Neuronal stem cell (in vitro differentiated cells): ENCODE data around the gene CENPP.
A peak's percentile ranks its signal among the peaks of the same experiment; 100 is the strongest.

Experiments used
- DNase-seq: peaks from one replicate; pipeline ENCODE4 v3.0.0-alpha.2; 2013; ENCODE audit warnings: low spot score
- H2AFZ ChIP-seq: one replicate; pipeline ENCODE4 v1.6.1; 2013; ENCODE audit warnings: mild to moderate bottlenecking, low read length, inconsistent platforms
- H2AK5ac ChIP-seq: 2 replicates; pipeline ENCODE4 v1.6.1; 2013; ENCODE audit warnings: low read depth, mild to moderate bottlenecking, inconsistent platforms, low read length, moderate library complexity, mixed read lengths
- H2BK120ac ChIP-seq: 2 replicates; pipeline ENCODE4 v1.6.1; 2013; ENCODE audit warnings: low read depth, mild to moderate bottlenecking, inconsistent platforms, low read length, moderate library complexity, mixed read lengths
- H2BK12ac ChIP-seq: one replicate; pipeline ENCODE4 v1.6.1; 2013; ENCODE audit warnings: low read length, inconsistent platforms
- H2BK15ac ChIP-seq: 2 replicates; pipeline ENCODE4 v1.6.1; 2013; ENCODE audit warnings: mild to moderate bottlenecking, low read length, inconsistent platforms, mixed read lengths
- H2BK5ac ChIP-seq: one replicate; pipeline ENCODE4 v1.6.1; 2013; ENCODE audit warnings: inconsistent platforms, mild to moderate bottlenecking, low read length, moderate library complexity
- H3K14ac ChIP-seq: one replicate; pipeline ENCODE4 v1.6.1; 2013; ENCODE audit warnings: low read length, inconsistent platforms
- H3K18ac ChIP-seq: 2 replicates; pipeline ENCODE4 v1.6.1; 2013; ENCODE audit warnings: low read length, inconsistent platforms
- H3K23ac ChIP-seq: 2 replicates; pipeline ENCODE4 v1.6.1; 2013; ENCODE audit warnings: low read depth, mild to moderate bottlenecking, mixed read lengths, low read length, inconsistent platforms; ENCODE audit not compliant: poor library complexity
- H3K27ac ChIP-seq: replicated peaks from 3 replicates; pipeline ENCODE4 v1.5.1; 2013; ENCODE audit warnings: low read length, inconsistent platforms
- H3K27me3 ChIP-seq, 3 experiments: 2 replicates each; pipeline ENCODE4 v1.6.1; 2013; ENCODE audit warnings: low read length in 3 of 3, mild to moderate bottlenecking in 2 of 3, inconsistent platforms in 1 of 3, low read depth in 1 of 3, mixed read lengths in 1 of 3, moderate library complexity in 1 of 3; ENCODE audit not compliant: control insufficient read depth in 3 of 3, insufficient read depth in 3 of 3
- H3K36me3 ChIP-seq, 2 donors: replicated peaks in 1 of 2; 2 replicates each; pipeline ENCODE4 v1.6.1; 2013; ENCODE audit warnings: low read length in 2 of 2; ENCODE audit not compliant: control insufficient read depth in 2 of 2, insufficient read depth in 2 of 2
- H3K4ac ChIP-seq: 2 replicates; pipeline ENCODE4 v1.6.1; 2013; ENCODE audit warnings: inconsistent platforms, mild to moderate bottlenecking, low read length, moderate library complexity
- H3K4me1 ChIP-seq, 2 donors: 1 replicate in 1 of 2; 2 replicates in 1 of 2; pipeline ENCODE4 v1.6.1; 2013; ENCODE audit warnings: low read length in 2 of 2, low read depth in 1 of 2; ENCODE audit not compliant: control insufficient read depth in 2 of 2, insufficient read depth in 1 of 2
- H3K4me2 ChIP-seq: one replicate; pipeline ENCODE4 v1.6.1; 2013; ENCODE audit warnings: mild to moderate bottlenecking, low read length, inconsistent platforms; ENCODE audit not compliant: insufficient read depth, poor library complexity, severe bottlenecking
- H3K4me3 ChIP-seq, 2 donors: 2 replicates each; pipeline ENCODE4 v1.5.1; 2013; ENCODE audit warnings: low read length in 2 of 2, mild to moderate bottlenecking in 2 of 2, inconsistent platforms in 1 of 2, moderate library complexity in 1 of 2
- H3K79me1 ChIP-seq: one replicate; pipeline ENCODE4 v1.6.1; 2013; ENCODE audit warnings: low read depth, mild to moderate bottlenecking, inconsistent platforms, low read length, moderate library complexity
- H3K9ac ChIP-seq: one replicate; pipeline ENCODE4 v1.6.1; 2013; ENCODE audit warnings: mild to moderate bottlenecking, low read depth, low read length, inconsistent platforms; ENCODE audit not compliant: poor library complexity
- H3K9me3 ChIP-seq, 2 donors: replicated peaks in 1 of 2; 2 replicates each; pipeline versions ENCODE3 to v1.6.1; 2013; ENCODE audit warnings: low read length in 2 of 2, mild to moderate bottlenecking in 2 of 2, inconsistent platforms in 1 of 2, low read depth in 1 of 2, mixed read lengths in 1 of 2, moderate library complexity in 1 of 2; ENCODE audit not compliant: control insufficient read depth in 2 of 2, insufficient read depth in 1 of 2
- H4K8ac ChIP-seq: one replicate; pipeline ENCODE4 v1.6.1; 2013; ENCODE audit warnings: low read depth, mild to moderate bottlenecking, inconsistent platforms, low read length, moderate library complexity
- H4K91ac ChIP-seq: one replicate; pipeline ENCODE4 v1.6.1; 2013; ENCODE audit warnings: low read length, low read depth, mild to moderate bottlenecking, inconsistent platforms; ENCODE audit not compliant: poor library complexity
- WGBS, 2 donors: extraction: QIAGEN DNeasy Blood & Tissue Kit; methylation state at CpG; one replicate each; pipeline ENCODE4 v1.1.7; 2013; ENCODE audit warnings: missing lambda C conversion rate in 2 of 2, mixed read lengths in 1 of 2; ENCODE audit not compliant: insufficient read length in 2 of 2, insufficient replicate concordance in 1 of 2; ENCODE audit errors: extremely low coverage in 2 of 2; 5-methylcytosine and 5-hydroxymethylcytosine counted together

The CENPP gene

GRCh38 chr9:92313624-92314012 is 12.1 kb upstream of the CENPP start:
- no peaks in the 10 kb centered on the region for H3K27me3 ChIP-seq
- H3K27ac ChIP-seq, result no peak overlapping the region
- no peak overlapping the region for H2BK5ac ChIP-seq
- no peak overlapping the region for H3K4me3 ChIP-seq
- peaks cover 2% of the 10 kb centered on the region for H3K79me1 ChIP-seq
- H3K9ac ChIP-seq, result no peak overlapping the region
- WGBS, 2 donors, result no CpG with 5 or more reads among the region's 2 CpGs
- no peak overlapping the region for H2BK12ac ChIP-seq
- no peak overlapping the region for H2BK15ac ChIP-seq
- no peak overlapping the region for H4K91ac ChIP-seq
- no peak overlapping the region for H3K18ac ChIP-seq
- no peaks in the 10 kb centered on the region for H3K4me1 ChIP-seq
- no peak for DNase-seq
- H2AFZ ChIP-seq, result no peak overlapping the region
- H3K4ac ChIP-seq, result no peak overlapping the region
- no peak overlapping the region for H3K23ac ChIP-seq
- no peak overlapping the region for H4K8ac ChIP-seq
- H3K14ac ChIP-seq, result no peak overlapping the region
- no peak overlapping the region for H2BK120ac ChIP-seq
- H3K36me3 ChIP-seq, result peaks cover 27 to 95% of the 10 kb centered on the region in 2 donors
- H2AK5ac ChIP-seq, result no peak overlapping the region
- H3K4me2 ChIP-seq, result no peak overlapping the region
- no peaks in the 10 kb centered on the region for H3K9me3 ChIP-seq

GRCh38 chr9:92315456-92315855 is 10.3 kb upstream of the CENPP start:
- DNase-seq, result no peak
- no peak overlapping the region for H3K9ac ChIP-seq
- H4K8ac ChIP-seq, result no peak overlapping the region
- H3K18ac ChIP-seq, result no peak overlapping the region
- H3K4me2 ChIP-seq, result no peak overlapping the region
- peaks cover 2% of the 10 kb centered on the region for H3K79me1 ChIP-seq
- H2AFZ ChIP-seq, result no peak overlapping the region
- H3K23ac ChIP-seq, result no peak overlapping the region
- H3K4ac ChIP-seq, result no peak overlapping the region
- no peak overlapping the region for H3K14ac ChIP-seq
- no peak overlapping the region for H2BK5ac ChIP-seq
- H2AK5ac ChIP-seq, result no peak overlapping the region
- no peak overlapping the region for H3K27ac ChIP-seq
- H4K91ac ChIP-seq, result no peak overlapping the region
- H3K27me3 ChIP-seq, result no peaks in the 10 kb centered on the region
- no peak overlapping the region for H2BK15ac ChIP-seq
- WGBS, 2 donors, result 100% methylated on average over 2 of the region's 5 CpGs; no CpG with 5 or more reads in 1 of the 2 donors
- no peak overlapping the region for H2BK12ac ChIP-seq
- H3K4me1 ChIP-seq, result no peaks in the 10 kb centered on the region
- no peak overlapping the region for H2BK120ac ChIP-seq
- peaks cover 27 to 95% of the 10 kb centered on the region in 2 donors for H3K36me3 ChIP-seq
- no peaks in the 10 kb centered on the region for H3K9me3 ChIP-seq
- no peak overlapping the region for H3K4me3 ChIP-seq

GRCh38 chr9:92324431-92324830 is 1.3 kb upstream of the CENPP start:
- peak overlapping the region; percentile 72 to 85 for H3K4me3 ChIP-seq
- H3K4me1 ChIP-seq, result peaks cover 4 to 10% of the 10 kb centered on the region in 2 donors
- H3K9ac ChIP-seq, result no peak overlapping the region
- H3K27me3 ChIP-seq, result no peaks in the 10 kb centered on the region
- H2AK5ac ChIP-seq, result no peak overlapping the region
- no peaks in the 10 kb centered on the region for H3K79me1 ChIP-seq
- no peak overlapping the region for H3K14ac ChIP-seq
- H2BK15ac ChIP-seq, result no peak overlapping the region
- H2AFZ ChIP-seq, result peak overlapping the region; percentile 95
- H4K8ac ChIP-seq, result no peak overlapping the region
- no peak overlapping the region for H2BK120ac ChIP-seq
- no peak overlapping the region for H3K4ac ChIP-seq
- no peak overlapping the region for H4K91ac ChIP-seq
- H3K36me3 ChIP-seq, result peaks cover 7 to 41% of the 10 kb centered on the region in 2 donors
- no peak overlapping the region for H3K23ac ChIP-seq
- no peak overlapping the region for H2BK5ac ChIP-seq
- no peak overlapping the region for H3K18ac ChIP-seq
- H2BK12ac ChIP-seq, result no peak overlapping the region
- no peaks in the 10 kb centered on the region for H3K9me3 ChIP-seq
- DNase-seq, result no peak
- no CpG with 5 or more reads among the region's 2 CpGs for WGBS, 2 donors
- peak overlapping the region; percentile 76 for H3K4me2 ChIP-seq
- no peak overlapping the region for H3K27ac ChIP-seq

GRCh38 chr9:92324889-92325268 is 874 bp upstream of the CENPP start:
- H3K4me3 ChIP-seq, result peak overlapping the region; percentile 72 to 85
- no CpG with 5 or more reads among the region's 12 CpGs for WGBS, 2 donors
- H3K4me1 ChIP-seq, result peaks cover 4 to 10% of the 10 kb centered on the region in 2 donors
- H2BK120ac ChIP-seq, result no peak overlapping the region
- H2BK12ac ChIP-seq, result no peak overlapping the region
- no peak overlapping the region for H2BK5ac ChIP-seq
- peak overlapping the region; percentile 76 for H3K4me2 ChIP-seq
- no peak overlapping the region for H3K23ac ChIP-seq
- no peak overlapping the region for H2AK5ac ChIP-seq
- H3K79me1 ChIP-seq, result no peaks in the 10 kb centered on the region
- no peak for DNase-seq
- H2BK15ac ChIP-seq, result no peak overlapping the region
- H4K91ac ChIP-seq, result no peak overlapping the region
- H2AFZ ChIP-seq, result peak overlapping the region; percentile 95
- no peak overlapping the region for H3K27ac ChIP-seq
- no peak overlapping the region for H4K8ac ChIP-seq
- no peaks in the 10 kb centered on the region for H3K9me3 ChIP-seq
- H3K27me3 ChIP-seq, result no peaks in the 10 kb centered on the region
- H3K14ac ChIP-seq, result no peak overlapping the region
- H3K4ac ChIP-seq, result no peak overlapping the region
- peaks cover 4 to 36% of the 10 kb centered on the region in 2 donors for H3K36me3 ChIP-seq
- no peak overlapping the region for H3K18ac ChIP-seq
- peak overlapping the region; percentile 80 for H3K9ac ChIP-seq
